ENCODE data around the gene MKNK1. TPM values are rescaled to one million over a fixed set of nuclear protein-coding genes. Genes with fewer than 3 reads are reported as not detected.

The MKNK1 gene
- polyA plus RNA-seq, 1 donor = 40.9 TPM

DNA sequence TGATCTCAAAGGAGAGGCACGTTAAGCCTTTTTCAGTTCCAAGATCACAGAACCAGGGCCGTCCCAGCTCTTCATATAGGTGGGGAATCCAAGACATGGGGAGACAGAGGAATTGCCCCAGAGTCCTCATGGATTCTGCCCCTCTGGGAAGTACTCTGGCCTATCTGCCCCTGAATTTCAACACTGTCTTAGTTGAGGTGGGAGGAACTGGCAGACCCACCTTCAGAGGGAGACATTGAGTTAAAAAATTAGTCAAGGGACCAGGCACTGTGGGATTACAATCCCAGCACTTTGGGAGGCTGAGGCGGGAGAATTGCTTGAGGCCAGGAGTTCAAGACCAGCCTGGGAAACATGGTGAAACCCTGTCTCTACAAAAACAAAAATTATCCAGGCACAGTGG is 50.6 kb downstream of the MKNK1 start:
- Histone ChIP-seq H3K36me3 (ENCODE audit: control insufficient read depth, insufficient read depth, low read length) (peaks cover 2% of the 10 kb centered on the region), H3K4me1 (ENCODE audit: control insufficient read depth, insufficient read depth, low read length) (no peaks in the 10 kb centered on the region), H3K27ac (ENCODE audit: low read length) (no peak overlapping the region), H3K27me3 (ENCODE audit: control insufficient read depth, insufficient read depth, low read length) (peaks cover 20% of the 10 kb centered on the region), H3K9me3 (ENCODE audit: control insufficient read depth, low read depth, low read length) (no peaks in the 10 kb centered on the region), H3K4me3 (ENCODE audit: low read length) (no peak overlapping the region)
- DNase-seq = no peak
- no CpG with 5 or more reads among the region's 3 CpGs for WGBS (ENCODE audit: insufficient coverage, low lambda C conversion rate)

DNA sequence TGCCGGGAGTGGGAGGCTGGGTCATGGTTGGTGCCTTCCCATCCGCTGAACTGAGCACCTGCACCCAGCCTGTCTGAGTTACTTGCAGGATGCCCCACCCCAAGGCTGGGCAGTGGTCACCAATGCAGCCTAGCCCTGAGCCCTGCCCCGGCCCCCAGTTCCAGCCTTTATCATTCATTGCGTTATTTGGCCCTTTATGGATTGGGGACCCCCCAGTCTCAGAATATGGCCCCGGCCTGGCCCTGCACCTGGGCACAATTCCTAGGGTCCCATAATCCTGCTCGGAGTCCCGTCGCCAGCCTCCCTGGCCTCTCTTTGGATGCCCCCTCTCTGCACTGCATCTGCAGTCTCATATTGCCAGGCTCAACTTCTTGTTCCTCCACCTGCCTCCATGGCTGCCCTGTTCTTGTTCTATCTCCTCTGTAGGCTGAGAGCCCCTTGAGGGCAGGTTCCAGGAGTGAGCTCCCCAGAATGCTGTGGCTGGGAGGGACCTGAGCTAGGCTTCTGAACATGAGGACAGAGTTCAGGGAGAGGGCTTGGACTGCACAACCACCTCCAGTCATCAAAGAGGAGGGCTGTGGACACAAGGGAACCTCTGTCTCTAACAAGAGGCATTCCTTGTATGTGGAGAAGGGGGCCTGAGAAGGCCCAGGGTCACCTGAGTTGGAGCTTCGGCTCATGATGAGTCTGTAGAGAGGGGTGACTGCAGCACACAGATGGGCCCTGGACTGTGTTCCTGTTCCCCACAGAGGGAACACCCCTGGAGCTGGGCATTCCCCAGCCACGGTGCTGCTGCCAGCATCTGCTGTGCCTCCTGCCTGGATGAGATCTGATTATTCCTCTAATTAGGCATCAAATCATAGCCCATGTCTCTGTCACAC is 51.5 kb downstream of the MKNK1 start:
- Histone ChIP-seq H3K4me3 (ENCODE audit: low read length) (no peak overlapping the region), H3K4me1 (ENCODE audit: control insufficient read depth, insufficient read depth, low read length) (no peaks in the 10 kb centered on the region), H3K27me3 (ENCODE audit: control insufficient read depth, insufficient read depth, low read length) (peaks cover 23% of the 10 kb centered on the region), H3K36me3 (ENCODE audit: control insufficient read depth, insufficient read depth, low read length) (no peaks in the 10 kb centered on the region), H3K9me3 (ENCODE audit: control insufficient read depth, low read depth, low read length) (no peaks in the 10 kb centered on the region), H3K27ac (ENCODE audit: low read length) (no peak overlapping the region)
- WGBS (ENCODE audit: insufficient coverage, low lambda C conversion rate) = no CpG with 5 or more reads among the region's 10 CpGs
- no peak for DNase-seq

DNA sequence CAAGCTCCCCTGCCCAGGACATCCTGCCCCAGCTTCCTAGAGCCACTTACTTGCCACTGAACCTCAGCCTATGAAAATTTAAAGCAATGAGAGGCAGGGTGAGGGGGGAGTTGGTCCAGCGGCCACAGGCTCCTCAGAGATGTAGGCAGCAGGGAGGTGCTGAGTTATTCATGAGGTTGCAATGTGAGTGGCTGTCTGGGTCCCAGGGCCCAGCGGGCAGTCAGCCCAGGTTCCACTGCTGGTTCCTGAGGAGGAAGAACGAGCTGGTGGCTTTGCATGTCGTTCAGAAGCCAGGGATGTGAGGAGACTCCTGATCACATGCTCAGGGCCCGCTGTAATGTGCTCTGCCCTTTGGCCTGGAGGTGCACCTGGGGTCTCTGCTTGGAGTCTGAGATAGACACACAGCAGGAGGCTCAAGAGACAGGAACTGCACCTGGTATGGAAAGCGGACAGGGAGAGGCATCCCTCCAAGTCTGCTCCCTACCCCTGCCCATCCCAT is 52.4 kb downstream of the MKNK1 start, which contains the start of gene KNCN:
KNCN (minus strand) TSS at position 51 of the 499 bp plus-strand sequence. CDS start 432 bp downstream, outside the sequence.
- Histone ChIP-seq H3K4me1 (ENCODE audit: control insufficient read depth, insufficient read depth, low read length) (no peaks in the 10 kb centered on the region), H3K27me3 (ENCODE audit: control insufficient read depth, insufficient read depth, low read length) (peaks cover 32% of the 10 kb centered on the region), H3K36me3 (ENCODE audit: control insufficient read depth, insufficient read depth, low read length) (no peaks in the 10 kb centered on the region), H3K9me3 (ENCODE audit: control insufficient read depth, low read depth, low read length) (no peaks in the 10 kb centered on the region), H3K4me3 (ENCODE audit: low read length) (no peak within 1 kb of the TSS), H3K27ac (ENCODE audit: low read length) (no peak within 1 kb of the TSS)
- WGBS (ENCODE audit: insufficient coverage, low lambda C conversion rate) = no CpG with 5 or more reads among the region's 6 CpGs
- DNase-seq = no peak

DNA sequence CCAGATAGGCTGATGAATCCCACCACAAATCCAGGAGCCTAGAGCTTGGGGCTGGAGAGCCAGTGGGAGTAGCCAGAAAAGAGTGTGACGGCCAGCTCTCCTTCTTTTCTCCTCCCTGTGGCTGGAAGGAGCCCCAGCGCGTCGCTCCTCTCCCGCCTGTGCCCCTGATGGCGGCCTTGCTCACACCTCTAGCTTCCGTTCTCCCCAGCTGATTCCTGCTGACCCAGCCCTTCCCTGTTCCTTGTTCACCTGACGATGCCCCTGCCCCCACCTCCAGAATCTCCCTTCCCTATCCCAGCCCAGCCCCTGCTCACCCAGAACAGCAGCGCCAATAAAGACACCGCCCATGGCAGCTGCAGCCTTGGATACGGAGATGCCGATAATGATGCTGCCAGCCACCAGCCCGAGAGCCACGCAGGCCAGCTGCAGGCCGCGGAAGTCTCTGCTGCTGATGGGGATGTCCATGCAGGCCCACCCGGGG is 53.3 kb downstream of the MKNK1 start:
- H3K9me3 ChIP-seq (ENCODE audit: control insufficient read depth, low read depth, low read length) = no peaks in the 10 kb centered on the region
- H3K27ac ChIP-seq (ENCODE audit: low read length) = no peak overlapping the region
- H3K4me1 ChIP-seq (ENCODE audit: control insufficient read depth, insufficient read depth, low read length) = no peaks in the 10 kb centered on the region
- H3K36me3 ChIP-seq (ENCODE audit: control insufficient read depth, insufficient read depth, low read length) = no peaks in the 10 kb centered on the region
- no peak overlapping the region for H3K4me3 ChIP-seq (ENCODE audit: low read length)
- no peak for DNase-seq
- no CpG with 5 or more reads among the region's 17 CpGs for WGBS (ENCODE audit: insufficient coverage, low lambda C conversion rate)
- peaks cover 40% of the 10 kb centered on the region for H3K27me3 ChIP-seq (ENCODE audit: control insufficient read depth, insufficient read depth, low read length)

DNA sequence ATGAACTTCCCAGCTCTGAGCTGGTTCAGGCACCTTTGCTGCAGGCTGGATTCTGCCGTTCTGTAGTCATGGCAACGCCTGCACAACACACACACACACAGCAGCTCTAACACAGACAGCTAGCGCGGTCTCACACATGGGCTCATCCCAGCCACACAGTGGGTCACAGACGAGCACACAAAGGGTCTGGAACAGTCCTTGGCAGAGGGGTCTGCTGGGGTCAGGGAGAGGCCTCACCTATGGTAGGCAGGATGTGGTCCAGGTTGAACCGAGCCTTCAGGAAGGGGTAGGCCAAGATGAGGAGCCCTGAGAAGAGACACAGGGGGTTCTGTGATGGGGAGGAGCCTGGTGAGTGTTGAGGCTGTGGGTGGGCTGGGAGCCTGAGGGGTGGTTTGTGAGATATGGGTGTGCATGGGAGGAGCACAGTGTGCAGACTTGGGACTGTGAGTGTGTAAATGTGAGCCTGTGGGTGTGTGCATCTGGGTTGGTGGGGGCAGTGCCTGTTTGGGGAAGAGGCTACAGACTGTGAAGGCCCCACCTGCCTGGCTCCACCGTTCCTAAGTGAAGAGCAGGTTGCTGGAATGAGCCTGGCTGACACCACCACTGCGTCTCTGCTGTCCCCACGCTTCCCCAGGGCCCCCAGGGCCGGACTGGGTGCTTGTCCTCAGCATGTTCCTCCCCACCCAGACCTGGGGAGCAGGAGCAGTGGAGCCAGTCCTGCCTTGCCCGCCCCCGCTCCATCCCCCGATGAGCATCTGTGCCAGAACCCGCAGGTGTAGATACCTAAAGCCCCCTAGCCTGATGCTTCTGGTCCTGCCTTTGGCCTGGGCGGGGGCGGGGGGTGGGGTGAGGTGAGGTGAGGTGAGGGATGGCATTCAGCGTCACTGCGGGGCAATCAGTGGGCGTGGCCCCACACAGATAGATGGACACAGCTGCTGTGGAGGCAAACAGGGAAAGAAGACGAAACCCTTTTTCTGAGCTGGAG is 54.1 kb downstream of the MKNK1 start:
- no peaks in the 10 kb centered on the region for H3K4me1 ChIP-seq (ENCODE audit: control insufficient read depth, insufficient read depth, low read length)
- no peak overlapping the region for H3K4me3 ChIP-seq (ENCODE audit: low read length)
- DNase-seq = peak; percentile 52 to 56
- no peaks in the 10 kb centered on the region for H3K9me3 ChIP-seq (ENCODE audit: control insufficient read depth, low read depth, low read length)
- WGBS (ENCODE audit: insufficient coverage, low lambda C conversion rate) = 33% methylated on average over 1 of the region's 20 CpGs
- H3K36me3 ChIP-seq (ENCODE audit: control insufficient read depth, insufficient read depth, low read length) = no peaks in the 10 kb centered on the region
- H3K27ac ChIP-seq (ENCODE audit: low read length) = no peak overlapping the region
- H3K27me3 ChIP-seq (ENCODE audit: control insufficient read depth, insufficient read depth, low read length) = peaks cover 48% of the 10 kb centered on the region

DNA sequence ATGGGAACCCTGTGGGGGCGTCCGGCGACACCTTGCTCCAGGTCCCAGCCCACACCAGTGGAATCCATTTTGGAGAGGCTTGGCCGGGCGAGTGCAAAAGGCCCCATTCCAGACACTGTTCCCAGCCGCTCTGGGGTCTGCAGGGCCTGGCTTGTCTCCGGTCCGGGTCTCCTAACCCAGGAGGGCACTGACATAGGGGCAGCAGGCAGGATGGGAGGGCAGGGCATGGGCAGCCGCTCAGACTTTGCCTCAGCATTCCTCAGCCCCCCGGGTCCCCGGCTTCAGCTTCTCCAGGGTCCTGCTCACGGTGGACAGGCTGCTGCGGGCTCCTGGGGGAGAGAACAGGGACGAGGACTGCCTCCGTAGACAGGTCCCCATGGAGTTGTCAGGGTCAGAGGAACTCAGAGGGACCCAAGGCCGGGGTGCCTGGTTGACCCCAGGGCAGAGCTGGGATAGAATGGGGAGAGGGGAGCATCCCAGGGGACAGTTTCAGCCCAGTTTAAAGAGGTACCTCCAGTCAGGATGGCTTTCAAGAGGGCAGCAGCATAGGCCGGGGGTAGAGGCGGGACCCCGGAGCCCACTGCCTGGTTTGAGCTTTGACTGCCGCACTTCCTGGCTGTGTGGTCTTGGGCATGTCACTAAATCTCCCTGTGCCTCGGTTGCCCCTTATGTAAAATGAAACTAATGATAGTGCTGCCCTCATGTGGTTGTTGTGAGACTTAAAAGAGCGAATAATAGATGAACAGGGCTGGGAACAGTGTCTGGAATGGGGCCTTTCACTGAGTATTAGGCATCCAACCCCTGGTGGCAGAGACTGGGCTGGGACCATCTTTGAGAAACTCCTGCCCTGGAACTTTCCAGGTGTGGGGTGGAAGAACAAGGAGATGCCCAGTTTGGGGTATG is 56.3 kb downstream of the MKNK1 start:
- H3K27ac ChIP-seq (ENCODE audit: low read length) = no peak overlapping the region
- no peak overlapping the region for H3K4me3 ChIP-seq (ENCODE audit: low read length)
- no peaks in the 10 kb centered on the region for H3K4me1 ChIP-seq (ENCODE audit: control insufficient read depth, insufficient read depth, low read length)
- no peak for DNase-seq
- H3K27me3 ChIP-seq (ENCODE audit: control insufficient read depth, insufficient read depth, low read length) = peaks cover 70% of the 10 kb centered on the region
- no CpG with 5 or more reads among the region's 22 CpGs for WGBS (ENCODE audit: insufficient coverage, low lambda C conversion rate)
- no peaks in the 10 kb centered on the region for H3K9me3 ChIP-seq (ENCODE audit: control insufficient read depth, low read depth, low read length)
- H3K36me3 ChIP-seq (ENCODE audit: control insufficient read depth, insufficient read depth, low read length) = no peaks in the 10 kb centered on the region

DNA sequence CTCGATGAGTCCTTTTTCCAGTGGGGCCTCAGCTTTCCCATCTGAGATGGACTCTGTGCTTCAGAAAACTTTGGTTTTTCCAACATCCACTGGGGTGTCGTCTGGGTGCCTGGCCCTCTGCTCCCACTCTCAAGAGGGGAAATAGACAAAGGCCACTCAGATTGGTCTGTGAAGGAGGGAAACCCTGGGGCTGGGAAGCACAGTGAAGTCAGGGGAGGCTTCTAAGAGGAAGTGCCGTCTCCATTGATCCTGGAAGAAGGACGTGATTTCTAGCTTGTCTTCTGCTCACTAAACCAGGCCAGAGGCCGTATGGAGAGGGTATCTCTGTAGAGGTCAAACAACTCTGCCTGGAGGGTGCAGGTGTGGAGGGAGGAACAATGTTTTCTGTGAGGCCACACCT is 57.9 kb downstream of the MKNK1 start:
- Histone ChIP-seq H3K4me1 (ENCODE audit: control insufficient read depth, insufficient read depth, low read length) (no peaks in the 10 kb centered on the region), H3K4me3 (ENCODE audit: low read length) (no peak overlapping the region), H3K27me3 (ENCODE audit: control insufficient read depth, insufficient read depth, low read length) (peaks cover 79% of the 10 kb centered on the region), H3K9me3 (ENCODE audit: control insufficient read depth, low read depth, low read length) (no peaks in the 10 kb centered on the region), H3K36me3 (ENCODE audit: control insufficient read depth, insufficient read depth, low read length) (no peaks in the 10 kb centered on the region), H3K27ac (ENCODE audit: low read length) (no peak overlapping the region)
- no CpG with 5 or more reads among the region's 5 CpGs for WGBS (ENCODE audit: insufficient coverage, low lambda C conversion rate)
- no peak for DNase-seq

DNA sequence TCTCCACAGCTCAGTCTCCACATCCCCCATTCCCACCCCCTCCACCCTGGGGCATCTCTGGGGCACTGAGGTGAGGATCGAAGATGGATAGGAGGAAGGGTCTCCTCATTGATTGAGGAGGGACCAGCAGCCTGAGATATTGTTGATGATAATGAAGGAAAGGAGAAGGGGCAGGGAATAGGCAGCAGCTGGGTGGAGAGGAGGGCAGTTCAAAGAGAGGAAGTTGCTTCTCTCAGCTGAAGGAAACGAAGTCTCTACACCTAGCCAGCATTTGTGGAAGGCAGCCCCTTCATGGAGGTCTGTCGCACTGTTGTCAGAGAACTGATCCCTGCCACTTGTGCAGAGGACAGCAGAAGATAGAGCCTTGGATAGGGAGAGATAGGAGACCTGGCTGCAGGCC is 58.3 kb downstream of the MKNK1 start:
- no peaks in the 10 kb centered on the region for H3K9me3 ChIP-seq (ENCODE audit: control insufficient read depth, low read depth, low read length)
- no peak overlapping the region for H3K4me3 ChIP-seq (ENCODE audit: low read length)
- no peak for DNase-seq
- H3K36me3 ChIP-seq (ENCODE audit: control insufficient read depth, insufficient read depth, low read length) = no peaks in the 10 kb centered on the region
- no peak overlapping the region for H3K27ac ChIP-seq (ENCODE audit: low read length)
- no peaks in the 10 kb centered on the region for H3K4me1 ChIP-seq (ENCODE audit: control insufficient read depth, insufficient read depth, low read length)
- H3K27me3 ChIP-seq (ENCODE audit: control insufficient read depth, insufficient read depth, low read length) = peaks cover 79% of the 10 kb centered on the region
- 60% methylated on average over 1 of the region's 3 CpGs for WGBS (ENCODE audit: insufficient coverage, low lambda C conversion rate)

DNA sequence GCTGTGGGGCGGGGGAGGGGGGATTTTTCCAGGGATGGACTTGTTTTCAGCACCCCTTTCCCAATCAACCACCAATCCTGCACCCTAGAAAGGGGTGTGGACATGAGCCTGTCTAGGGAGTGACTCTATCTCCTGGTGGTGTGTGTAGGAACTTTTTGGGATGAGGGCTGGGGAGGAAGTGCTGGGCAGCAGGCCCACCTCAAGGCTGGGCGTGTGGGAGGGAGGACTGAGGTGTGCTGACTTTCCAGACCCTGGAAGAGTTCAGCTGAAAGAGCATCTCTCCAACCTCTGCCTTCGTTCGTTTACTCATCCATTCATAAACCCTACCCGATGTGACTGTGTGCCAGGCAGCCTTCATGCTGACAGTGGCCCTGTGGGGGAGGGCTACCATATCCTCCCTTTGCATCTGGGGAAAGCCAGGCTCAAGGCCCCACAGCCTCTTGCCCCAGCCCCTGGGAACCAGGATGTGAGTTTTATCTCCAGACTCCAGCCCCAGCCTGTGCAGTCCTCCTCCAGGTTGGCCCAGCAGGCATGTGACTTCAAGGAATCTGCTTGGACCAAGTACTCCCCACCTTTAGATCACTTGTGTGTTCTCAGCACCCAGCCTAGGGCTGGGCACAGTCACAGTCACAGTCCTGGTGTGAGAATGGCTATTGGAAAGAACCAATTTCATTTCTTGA is 59.4 kb downstream of the MKNK1 start:
- Histone ChIP-seq H3K36me3 (ENCODE audit: control insufficient read depth, insufficient read depth, low read length) (no peaks in the 10 kb centered on the region), H3K27ac (ENCODE audit: low read length) (no peak overlapping the region), H3K27me3 (ENCODE audit: control insufficient read depth, insufficient read depth, low read length) (peaks cover 73% of the 10 kb centered on the region), H3K4me1 (ENCODE audit: control insufficient read depth, insufficient read depth, low read length) (no peaks in the 10 kb centered on the region), H3K9me3 (ENCODE audit: control insufficient read depth, low read depth, low read length) (no peaks in the 10 kb centered on the region), H3K4me3 (ENCODE audit: low read length) (no peak overlapping the region)
- DNase-seq = no peak
- WGBS (ENCODE audit: insufficient coverage, low lambda C conversion rate) = no CpG with 5 or more reads among the region's 5 CpGs
